IMR-90 (cell line): ENCODE data around the gene ADGRL3. TPM values are rescaled to one million over a fixed set of nuclear protein-coding genes. Genes with fewer than 3 reads are reported as not detected.

Experiments used
- ATAC-seq: fragments of 200-7000 bp; cut with Tn5 transposase; 2 replicates; pipeline ENCODE4 v1.9.1; 2020; ENCODE audit warnings: low read depth, mild to moderate bottlenecking, moderate library complexity
- BruUV-seq: library from RNA; stranded (reverse); fragments of 400-500 nt; replicated peaks from 2 replicates; lab custom pipeline; 2021; lab: Mats Ljungman, UMichigan
- CTCF ChIA-PET: fragments of 300-600 bp; formaldehyde crosslinking; extraction: SDS; loops from one replicate; lab custom pipeline; 2021; ENCODE audit warnings: antibody characterized with exemption; lab: Yijun Ruan, JAX
- POLR2A ChIA-PET: fragments of 300-600 bp; sonication (Branson Sonifier 250); formaldehyde crosslinking; loops from one replicate; lab custom pipeline; 2022; ENCODE audit warnings: antibody characterized with exemption; ENCODE audit not compliant: unreplicated experiment; lab: Charles Lee
- DNase-seq: peaks from one replicate; pipeline ENCODE4 v3.0.0; 2013
- H2AFZ ChIP-seq: replicated peaks from 2 replicates; pipeline ENCODE3; 2013; ENCODE audit warnings: low read length, mild to moderate bottlenecking; ENCODE audit not compliant: poor library complexity
- H2AK5ac ChIP-seq: 2 replicates; pipeline ENCODE4 v1.6.1; 2013; ENCODE audit warnings: low read depth, low read length, inconsistent platforms
- H2AK9ac ChIP-seq: replicated peaks from 2 replicates; pipeline ENCODE3; 2013; ENCODE audit warnings: mild to moderate bottlenecking, low read depth, low read length, moderate library complexity; ENCODE audit not compliant: poor library complexity
- H2BK120ac ChIP-seq: 2 replicates; pipeline ENCODE4 v1.6.1; 2013; ENCODE audit warnings: low read depth, low read length, inconsistent platforms
- H2BK15ac ChIP-seq: 3 replicates; pipeline ENCODE4 v1.6.1; 2013; ENCODE audit warnings: low read depth, low read length, inconsistent platforms
- H2BK20ac ChIP-seq: 2 replicates; pipeline ENCODE4 v1.6.1; 2013; ENCODE audit warnings: low read depth, mild to moderate bottlenecking, inconsistent platforms, low read length, moderate library complexity
- H2BK5ac ChIP-seq: 2 replicates; pipeline ENCODE4 v1.6.1; 2013; ENCODE audit warnings: mild to moderate bottlenecking, low read depth, low read length, inconsistent platforms; ENCODE audit not compliant: poor library complexity, severe bottlenecking
- H3K14ac ChIP-seq: replicated peaks from 2 replicates; pipeline ENCODE4 v1.6.1; 2013; ENCODE audit warnings: low read depth, low read length, inconsistent platforms
- H3K18ac ChIP-seq: 2 replicates; pipeline ENCODE4 v1.6.1; 2013; ENCODE audit warnings: low read depth, low read length, control low read depth
- H3K23ac ChIP-seq: 2 replicates; pipeline ENCODE4 v1.6.1; 2013; ENCODE audit warnings: low read depth, low read length, inconsistent platforms
- H3K27ac ChIP-seq: 2 replicates; pipeline ENCODE4 v1.5.1; 2013; ENCODE audit warnings: mild to moderate bottlenecking, control low read depth, low read length; ENCODE audit not compliant: insufficient read depth
- H3K27me3 ChIP-seq: 2 replicates; pipeline ENCODE4 v1.6.1; 2013; ENCODE audit warnings: low read length; ENCODE audit not compliant: control insufficient read depth, insufficient read depth
- H3K36me3 ChIP-seq: 2 replicates; pipeline ENCODE4 v1.6.1; 2013; ENCODE audit warnings: low read length, mixed read lengths; ENCODE audit not compliant: control insufficient read depth, insufficient read depth
- H3K4ac ChIP-seq: 2 replicates; pipeline ENCODE4 v1.6.1; 2013; ENCODE audit warnings: low read depth, low read length, inconsistent platforms
- H3K4me1 ChIP-seq: 2 replicates; pipeline ENCODE4 v1.6.1; 2013; ENCODE audit warnings: low read length, mixed read lengths; ENCODE audit not compliant: control insufficient read depth, insufficient read depth
- H3K4me2 ChIP-seq: 2 replicates; pipeline ENCODE4 v1.6.1; 2013; ENCODE audit warnings: low read depth, mild to moderate bottlenecking, control low read depth, low read length, moderate library complexity
- H3K4me3 ChIP-seq: 2 replicates; pipeline ENCODE4 v1.5.1; 2013; ENCODE audit warnings: low read depth, mild to moderate bottlenecking, control low read depth, low read length, moderate library complexity; ENCODE audit not compliant: insufficient read depth
- H3K56ac ChIP-seq: 2 replicates; pipeline ENCODE4 v1.6.1; 2013; ENCODE audit warnings: low read length, inconsistent platforms; ENCODE audit not compliant: insufficient read depth; ENCODE audit errors: extremely low read depth
- H3K79me1 ChIP-seq, 2 experiments: 2 replicates each; pipeline ENCODE4 v1.6.1; 2013; ENCODE audit warnings: low read length in 2 of 2, inconsistent platforms in 1 of 2, low read depth in 1 of 2
- H3K9ac ChIP-seq: 2 replicates; pipeline ENCODE4 v1.6.1; 2013; ENCODE audit warnings: low read depth, low read length, control low read depth
- H3K9me1 ChIP-seq: 2 replicates; pipeline ENCODE4 v1.6.1; 2013; ENCODE audit warnings: low read length, inconsistent platforms; ENCODE audit not compliant: insufficient read depth
- H3K9me3 ChIP-seq: 2 replicates; pipeline ENCODE4 v1.6.1; 2013; ENCODE audit warnings: low read length; ENCODE audit not compliant: control insufficient read depth, insufficient read depth
- H4K20me1 ChIP-seq: 2 replicates; pipeline ENCODE4 v1.6.1; 2013; ENCODE audit warnings: low read length, inconsistent platforms; ENCODE audit not compliant: insufficient read depth
- H4K5ac ChIP-seq: 2 replicates; pipeline ENCODE4 v1.6.1; 2013; ENCODE audit warnings: mild to moderate bottlenecking, low read depth, low read length, control low read depth
- H4K8ac ChIP-seq, 2 experiments: 2 replicates each; pipeline ENCODE4 v1.6.1; 2013; ENCODE audit warnings: low read depth in 2 of 2, low read length in 2 of 2, control low read depth in 1 of 2, inconsistent platforms in 1 of 2
- H4K91ac ChIP-seq: 2 replicates; pipeline ENCODE4 v1.6.1; 2013; ENCODE audit warnings: low read depth, low read length, inconsistent platforms; ENCODE audit not compliant: insufficient read depth
- CHD1 ChIP-seq: IDR thresholded peaks from 2 replicates; pipeline ENCODE4 v1.6.1; 2012; ENCODE audit warnings: low read depth, low read length, improper control_type of control experiment
- FOS ChIP-seq: fragments of 150-350 bp; IDR thresholded peaks from 2 replicates; pipeline ENCODE4 v1.6.1; 2016; ENCODE audit warnings: low read depth, low read length
- RAD21 ChIP-seq: IDR thresholded peaks from 2 replicates; pipeline ENCODE4 v1.6.1; 2012; ENCODE audit warnings: low read length, improper control_type of control experiment
- RCOR1 ChIP-seq: IDR thresholded peaks from 2 replicates; pipeline ENCODE4 v1.6.1; 2012; ENCODE audit warnings: mild to moderate bottlenecking, low read length, improper control_type of control experiment; ENCODE audit not compliant: insufficient replicate concordance
- WGBS, 2 experiments: methylation state at CpG; one replicate each; pipeline versions ENCODE4 v1.1.5 to v1.1.7; 2013; ENCODE audit warnings: missing lambda C conversion rate in 2 of 2; ENCODE audit not compliant: insufficient read length in 1 of 2; ENCODE audit errors: extremely low coverage in 2 of 2; 5-methylcytosine and 5-hydroxymethylcytosine counted together
- dilution Hi-C: fragments of 300-500 bp; cut with HindIII; formaldehyde crosslinking; loops from one replicate; pipeline ENCODE4 v1.14.3; 2018; ENCODE audit warnings: low sequenced_read_pairs; ENCODE audit not compliant: unreplicated experiment
- in situ Hi-C: fragments of 300-500 bp; cut with MboI; formaldehyde crosslinking; loops from 3 replicates; pipeline ENCODE4 v1.14.3; 2019; ENCODE audit warnings: low sequenced_read_pairs, inconsistent platforms, mixed read lengths
- intact Hi-C: fragments of 100-400 bp; cut with micrococcal nuclease; formaldehyde crosslinking; loops from 2 replicates; pipeline ENCODE4 v1.10.0; 2022
- polyA plus RNA-seq, 3 experiments: library from polyadenylated mRNA; depleted of rRNA; stranded (reverse); fragments of >200 nt; gene quantifications; 2 replicates each; pipeline ENCODE4 v1.2.3, GENCODE V29; 2012; ENCODE audit warnings: low replicate concordance in 1 of 3
- total RNA-seq: library from RNA; depleted of rRNA; stranded (reverse); fragments of >200 nt; gene quantifications from 2 replicates; pipeline ENCODE4 v1.2.3, GENCODE V29; 2012
- TF ChIP-seq, protein P1 (sequence below): conservative IDR thresholded peaks from 2 replicates; pipeline ENCODE4 v1.5.1; 2012; ENCODE audit warnings: mild to moderate bottlenecking, low read depth, low read length, improper control_type of control experiment

Gene ADGRL3
- total and polyA plus RNA-seq, 2 of the 4 experiments (the other 2 are of a cell fraction): 0.46 to 2.5 TPM

DNA sequence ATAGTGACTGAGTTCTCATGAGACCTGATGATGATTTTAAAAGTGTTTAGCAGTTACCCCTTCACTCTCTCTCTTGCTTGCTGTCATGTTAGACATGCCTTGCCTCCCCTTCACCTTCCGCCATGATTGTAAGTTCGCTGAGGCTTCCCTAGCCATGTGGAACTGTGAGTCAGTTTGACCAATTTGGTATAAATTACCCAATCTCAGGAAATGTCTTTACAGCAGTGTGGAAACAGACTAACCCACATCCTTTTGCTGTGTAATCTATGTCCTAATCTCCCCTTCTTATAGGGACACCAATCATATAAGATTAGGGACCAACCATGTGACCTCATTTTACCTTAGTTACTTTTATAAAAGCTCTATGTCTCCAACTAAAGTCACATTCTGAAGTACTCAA is 677.8 kb downstream of the ADGRL3 start:
- H3K36me3 ChIP-seq: no peaks in the 10 kb centered on the region
- in situ Hi-C loops: no loop called here

More for the DNA sequence above, 677.8 kb downstream of the ADGRL3 start:
- Histone ChIP-seq H3K4me1 (no peaks in the 10 kb centered on the region), H3K9me3 (no peaks in the 10 kb centered on the region), H3K14ac (no peak overlapping the region), H3K9ac (no peak overlapping the region), H2BK5ac (no peak overlapping the region), H2BK20ac (no peak overlapping the region), H4K91ac (no peak overlapping the region), H4K8ac (no peak overlapping the region), H2AFZ (no peak overlapping the region), H3K27ac (no peak overlapping the region), H3K4me3 (no peak overlapping the region), H3K4me2 (no peak overlapping the region), H3K18ac (no peak overlapping the region), H3K79me1 (no peaks in the 10 kb centered on the region), H3K23ac (no peak overlapping the region), H3K9me1 (no peaks in the 10 kb centered on the region), H3K27me3 (no peaks in the 10 kb centered on the region), H2BK15ac (no peak overlapping the region), H4K20me1 (no peaks in the 10 kb centered on the region), H2BK120ac (no peak overlapping the region), H2AK5ac (no peak overlapping the region), H3K56ac (no peak overlapping the region), H2AK9ac (no peak overlapping the region), H3K4ac (no peak overlapping the region), H4K5ac (no peak overlapping the region)
- ChIA-PET POLR2A (no interaction called here), CTCF (no interaction called here)
- WGBS, 2 experiments: no CpG with 5 or more reads among the region's 2 CpGs
- dilution Hi-C loops (no loop called here), intact Hi-C loops (no loop called here)
- DNase-seq (no peak), ATAC-seq (no peak)
- no TSS peak for BruUV-seq
- TF ChIP-seq FOS (no peak), CHD1 (no peak), RCOR1 (no peak), RAD21 (no peak)
- TF ChIP-seq, protein P1, sequence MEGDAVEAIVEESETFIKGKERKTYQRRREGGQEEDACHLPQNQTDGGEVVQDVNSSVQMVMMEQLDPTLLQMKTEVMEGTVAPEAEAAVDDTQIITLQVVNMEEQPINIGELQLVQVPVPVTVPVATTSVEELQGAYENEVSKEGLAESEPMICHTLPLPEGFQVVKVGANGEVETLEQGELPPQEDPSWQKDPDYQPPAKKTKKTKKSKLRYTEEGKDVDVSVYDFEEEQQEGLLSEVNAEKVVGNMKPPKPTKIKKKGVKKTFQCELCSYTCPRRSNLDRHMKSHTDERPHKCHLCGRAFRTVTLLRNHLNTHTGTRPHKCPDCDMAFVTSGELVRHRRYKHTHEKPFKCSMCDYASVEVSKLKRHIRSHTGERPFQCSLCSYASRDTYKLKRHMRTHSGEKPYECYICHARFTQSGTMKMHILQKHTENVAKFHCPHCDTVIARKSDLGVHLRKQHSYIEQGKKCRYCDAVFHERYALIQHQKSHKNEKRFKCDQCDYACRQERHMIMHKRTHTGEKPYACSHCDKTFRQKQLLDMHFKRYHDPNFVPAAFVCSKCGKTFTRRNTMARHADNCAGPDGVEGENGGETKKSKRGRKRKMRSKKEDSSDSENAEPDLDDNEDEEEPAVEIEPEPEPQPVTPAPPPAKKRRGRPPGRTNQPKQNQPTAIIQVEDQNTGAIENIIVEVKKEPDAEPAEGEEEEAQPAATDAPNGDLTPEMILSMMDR: no peak
